ENCODE data around the gene SAV1.

DNA sequence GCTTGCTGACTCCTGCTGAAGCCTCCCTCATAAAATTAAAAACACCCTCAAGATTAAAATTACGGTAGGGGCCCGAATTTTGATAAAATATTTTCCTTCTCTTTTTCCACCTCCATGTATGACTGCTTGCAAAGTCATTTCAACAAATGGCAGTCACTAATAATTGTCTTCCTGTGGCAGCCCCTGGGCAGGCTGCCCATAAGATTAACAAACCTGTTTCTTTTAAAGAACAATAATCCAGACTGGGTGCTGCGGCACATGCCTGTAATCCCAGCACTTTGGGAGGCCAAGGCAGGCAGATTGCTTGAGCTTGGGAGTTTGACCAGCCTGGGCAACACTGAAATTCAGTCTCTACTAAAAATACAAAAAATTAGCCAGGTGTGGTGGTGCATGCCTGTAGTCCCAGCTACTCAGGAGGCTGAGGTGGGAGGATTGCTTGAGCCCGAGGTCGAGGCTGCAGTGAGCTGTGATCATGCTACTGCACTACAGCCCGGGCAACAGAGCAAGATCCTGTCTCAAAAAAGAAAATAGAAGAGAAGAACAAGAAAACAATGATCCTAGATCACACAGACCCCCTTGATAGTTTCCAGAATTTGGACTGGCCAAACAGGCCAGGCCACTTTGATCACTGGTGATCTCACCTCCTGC, 8.7 kb downstream of the SAV1 start:
- TF ChIP-seq YY1 (IDR thresholded peaks at IDR 0.05; ENCODE audit: insufficient read depth, insufficient read length) (no peak), ZNF274 (IDR thresholded peaks at IDR 0.05; ENCODE audit: low read depth, low read length) (no peak)
